ENCODE results near the gene IGF2R. TPM values are rescaled to one million over a fixed set of nuclear protein-coding genes. Genes with fewer than 3 reads are reported as not detected.

Gene IGF2R
- total and polyA plus RNA-seq, 2 donors from 2014 or later, result 23.7 to 88.6 TPM

DNA sequence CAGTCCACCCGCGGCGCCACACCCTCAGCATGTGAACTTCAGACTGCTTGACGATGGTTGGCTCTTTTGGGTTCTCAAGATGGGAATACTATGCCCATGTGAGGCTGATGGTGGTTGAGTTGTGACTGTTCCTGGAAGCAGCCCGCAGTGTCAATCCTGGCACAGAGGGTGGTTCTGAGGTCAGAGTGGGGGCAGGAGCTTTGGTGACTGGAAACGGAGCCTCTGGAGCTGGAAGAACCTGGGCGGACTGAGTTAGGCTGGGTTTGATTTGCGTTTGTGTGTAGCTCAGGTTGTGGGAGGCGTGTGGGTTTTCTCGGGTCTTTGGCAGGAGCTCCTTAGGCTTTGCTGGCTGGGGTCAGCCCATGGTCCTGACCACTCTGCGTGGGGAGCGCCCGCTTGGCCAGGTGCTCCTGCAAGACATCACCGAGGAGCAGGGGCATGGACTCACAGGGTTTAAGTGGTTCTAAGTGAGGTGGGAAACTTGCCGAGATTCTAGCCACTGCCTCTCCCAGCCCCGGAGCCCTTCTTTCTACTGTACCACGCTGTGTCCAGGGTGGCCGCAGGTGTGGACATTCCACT lies 115.4 kb downstream of the IGF2R start:
- DNase-seq (no peak), FAIRE-seq (no peak)
- TF ChIP-seq, protein P1, sequence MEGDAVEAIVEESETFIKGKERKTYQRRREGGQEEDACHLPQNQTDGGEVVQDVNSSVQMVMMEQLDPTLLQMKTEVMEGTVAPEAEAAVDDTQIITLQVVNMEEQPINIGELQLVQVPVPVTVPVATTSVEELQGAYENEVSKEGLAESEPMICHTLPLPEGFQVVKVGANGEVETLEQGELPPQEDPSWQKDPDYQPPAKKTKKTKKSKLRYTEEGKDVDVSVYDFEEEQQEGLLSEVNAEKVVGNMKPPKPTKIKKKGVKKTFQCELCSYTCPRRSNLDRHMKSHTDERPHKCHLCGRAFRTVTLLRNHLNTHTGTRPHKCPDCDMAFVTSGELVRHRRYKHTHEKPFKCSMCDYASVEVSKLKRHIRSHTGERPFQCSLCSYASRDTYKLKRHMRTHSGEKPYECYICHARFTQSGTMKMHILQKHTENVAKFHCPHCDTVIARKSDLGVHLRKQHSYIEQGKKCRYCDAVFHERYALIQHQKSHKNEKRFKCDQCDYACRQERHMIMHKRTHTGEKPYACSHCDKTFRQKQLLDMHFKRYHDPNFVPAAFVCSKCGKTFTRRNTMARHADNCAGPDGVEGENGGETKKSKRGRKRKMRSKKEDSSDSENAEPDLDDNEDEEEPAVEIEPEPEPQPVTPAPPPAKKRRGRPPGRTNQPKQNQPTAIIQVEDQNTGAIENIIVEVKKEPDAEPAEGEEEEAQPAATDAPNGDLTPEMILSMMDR (IDR thresholded peaks at IDR 0.05; ENCODE audit: borderline replicate concordance, extremely low read depth, insufficient read depth), result no peak
- Histone ChIP-seq H3K27me3 (ENCODE audit: control insufficient read depth, insufficient read depth, low read length) (no peaks in the 10 kb centered on the region), H3K9me3 (ENCODE audit: control insufficient read depth in 2 of 3, insufficient read depth in 1 of 3, low read length in 3 of 3) (no peaks in the 10 kb centered on the region), H3K27ac (ENCODE audit: low read depth in 2 of 2, low read length in 2 of 2) (no peak overlapping the region), H3K4me3 (ENCODE audit: low read length in 3 of 3) (no peak overlapping the region), H3K4me1 (ENCODE audit: control insufficient read depth in 2 of 3, insufficient read depth in 2 of 3, low read depth in 1 of 3, low read length in 3 of 3) (no peaks in the 10 kb centered on the region), H3K9ac (ENCODE audit: low read length in 3 of 3) (no peak overlapping the region), H3K36me3 (ENCODE audit: control insufficient read depth in 2 of 3, insufficient read depth in 3 of 3, low read length in 3 of 3) (peaks cover 7 to 68% (median 44%) of the 10 kb centered on the region in 3 donors)
- intact Hi-C loops (cut with DNase I), result no loop called here

DNA sequence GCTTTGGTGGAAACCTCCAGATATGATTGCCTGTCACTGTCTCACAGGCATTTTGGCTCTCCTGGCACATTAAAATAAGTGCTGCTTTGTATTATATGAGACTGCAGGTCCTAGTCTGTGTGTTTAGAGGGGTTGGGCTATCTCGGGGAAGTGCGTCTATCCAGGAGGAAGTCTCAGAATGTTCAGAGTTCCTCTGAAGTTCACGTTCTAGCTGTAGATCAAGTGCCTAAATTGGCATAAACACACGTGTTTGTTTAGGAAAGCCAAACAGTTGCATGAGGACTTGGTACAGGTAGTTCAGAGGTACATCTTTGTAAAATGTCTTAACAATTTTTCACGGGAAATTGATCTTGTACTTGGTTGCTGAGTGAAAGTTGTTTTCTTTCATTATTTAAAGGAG lies 116.3 kb downstream of the IGF2R start:
- peaks cover 7 to 68% (median 43%) of the 10 kb centered on the region in 3 donors for H3K36me3 ChIP-seq (ENCODE audit: control insufficient read depth in 2 of 3, insufficient read depth in 3 of 3, low read length in 3 of 3)
- H3K27ac ChIP-seq (ENCODE audit: low read depth in 2 of 2, low read length in 2 of 2), result no peak overlapping the region
- TF ChIP-seq, protein P1 (IDR thresholded peaks at IDR 0.05; ENCODE audit: borderline replicate concordance, extremely low read depth, insufficient read depth), result no peak
- no peak overlapping the region for H3K9ac ChIP-seq (ENCODE audit: low read length in 3 of 3)
- FAIRE-seq (no peak), DNase-seq (no peak)
- H3K9me3 ChIP-seq (ENCODE audit: control insufficient read depth in 2 of 3, insufficient read depth in 1 of 3, low read length in 3 of 3), result no peaks in the 10 kb centered on the region
- no peak overlapping the region for H3K4me3 ChIP-seq (ENCODE audit: low read length in 3 of 3)
- no peaks in the 10 kb centered on the region for H3K4me1 ChIP-seq (ENCODE audit: control insufficient read depth in 2 of 3, insufficient read depth in 2 of 3, low read depth in 1 of 3, low read length in 3 of 3)
- intact Hi-C loops (cut with DNase I), result no loop called here
- no peaks in the 10 kb centered on the region for H3K27me3 ChIP-seq (ENCODE audit: control insufficient read depth, insufficient read depth, low read length)

DNA sequence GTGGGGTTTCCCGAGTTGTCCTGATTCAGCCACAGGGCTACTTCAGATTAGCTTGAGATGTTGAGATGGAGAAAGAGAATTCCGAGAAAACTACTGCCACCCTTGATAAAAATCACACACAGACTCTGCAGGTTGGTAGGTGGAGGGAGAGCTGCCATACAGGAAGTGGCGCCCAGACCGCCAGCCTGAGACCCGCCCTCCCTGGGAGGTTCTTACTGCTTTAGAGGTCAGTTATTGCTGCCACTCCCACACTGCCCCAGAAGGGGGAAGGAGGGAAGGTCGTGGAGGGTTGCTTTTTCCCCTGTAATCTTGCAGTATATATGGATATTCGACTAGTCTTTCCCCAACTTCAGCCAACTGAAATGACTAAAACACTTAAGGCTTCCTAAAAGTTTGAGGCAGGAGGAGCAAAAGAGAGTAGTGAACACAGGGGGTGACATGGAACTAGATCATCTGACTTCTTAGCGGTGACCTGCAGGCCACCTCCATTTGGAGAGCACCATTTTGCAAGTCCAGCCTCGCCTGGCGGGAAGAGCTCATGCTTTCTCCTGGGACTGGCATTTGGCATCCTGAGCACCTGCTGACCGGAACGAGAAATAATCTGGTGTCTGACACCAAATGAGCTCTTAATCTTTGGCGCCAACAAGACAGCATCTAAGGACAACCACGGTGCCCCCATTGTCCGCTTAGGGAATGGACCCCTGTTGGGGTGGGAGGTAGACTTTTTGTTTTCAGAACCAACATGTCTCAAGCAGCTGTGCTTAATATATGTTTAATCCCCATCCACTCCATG lies 117.0 kb downstream of the IGF2R start:
- no peak for FAIRE-seq
- H3K4me3 ChIP-seq (ENCODE audit: low read length in 3 of 3), result no peak overlapping the region
- no peaks in the 10 kb centered on the region for H3K9me3 ChIP-seq (ENCODE audit: control insufficient read depth in 2 of 3, insufficient read depth in 1 of 3, low read length in 3 of 3)
- no peak overlapping the region for H3K27ac ChIP-seq (ENCODE audit: low read depth in 2 of 2, low read length in 2 of 2)
- no peaks in the 10 kb centered on the region for H3K4me1 ChIP-seq (ENCODE audit: control insufficient read depth in 2 of 3, insufficient read depth in 2 of 3, low read depth in 1 of 3, low read length in 3 of 3)
- TF ChIP-seq, protein P1 (IDR thresholded peaks at IDR 0.05; ENCODE audit: borderline replicate concordance, extremely low read depth, insufficient read depth), result no peak
- intact Hi-C loops (cut with DNase I), result no loop called here
- H3K27me3 ChIP-seq (ENCODE audit: control insufficient read depth, insufficient read depth, low read length), result no peaks in the 10 kb centered on the region
- peaks cover 6 to 70% (median 43%) of the 10 kb centered on the region in 3 donors for H3K36me3 ChIP-seq (ENCODE audit: control insufficient read depth in 2 of 3, insufficient read depth in 3 of 3, low read length in 3 of 3)
- H3K9ac ChIP-seq (ENCODE audit: low read length in 3 of 3), result no peak overlapping the region
- DNase-seq, result no peak

Measured in kidney (tissue), 14 donors.